ENCODE results near the gene LMTK2.

- TF ChIP-seq POLR2A (IDR thresholded peaks at IDR 0.05; ENCODE audit: low read length) = no peak
- no peak for TF ChIP-seq GATA1 (IDR thresholded peaks at IDR 0.05; ENCODE audit: low read depth, low read length)
These were observed 122.1 kb downstream of the LMTK2 start for GRCh38 chr7:98228801-98229200.
